MM.1S (cell line): ENCODE measurements around the gene NOD1.

Experiments used
- DNase-seq: peaks from one replicate; pipeline ENCODE4 v3.0.0-alpha.2; 2015
- H2AFZ ChIP-seq: fragments of 300-600 bp; sonication (generic); 2 replicates; pipeline ENCODE4 v1.6.0; 2016; ENCODE audit warnings: antibody characterized with exemption, low read length
- H3F3A ChIP-seq: fragments of 300-600 bp; sonication (generic); 2 replicates; pipeline ENCODE4 v1.6.1; 2016; ENCODE audit warnings: mild to moderate bottlenecking, antibody characterized with exemption, low read length, moderate library complexity, mixed read lengths; ENCODE audit not compliant: insufficient read depth
- H3K27ac ChIP-seq: fragments of 300-600 bp; sonication (generic); 2 replicates; pipeline ENCODE4 v1.5.1; 2016; ENCODE audit warnings: mild to moderate bottlenecking, low read length
- H3K27me3 ChIP-seq: fragments of 300-600 bp; sonication (generic); replicated peaks from 2 replicates; pipeline ENCODE4 v1.6.0; 2016; ENCODE audit warnings: low read length; ENCODE audit not compliant: insufficient read depth
- H3K36me3 ChIP-seq: fragments of 300-600 bp; sonication (generic); replicated peaks from 2 replicates; pipeline ENCODE4 v1.6.1; 2016; ENCODE audit warnings: mild to moderate bottlenecking, low read length, mixed read lengths; ENCODE audit not compliant: insufficient read depth
- H3K4me1 ChIP-seq: fragments of 300-600 bp; sonication (generic); 2 replicates; pipeline ENCODE4 v1.6.1; 2016; ENCODE audit warnings: low read length, mixed read lengths
- H3K4me2 ChIP-seq: fragments of 300-600 bp; sonication (generic); 2 replicates; pipeline ENCODE4 v1.6.0; 2016; ENCODE audit warnings: low read depth, low read length
- H3K4me3 ChIP-seq: fragments of 300-600 bp; sonication (generic); 2 replicates; pipeline ENCODE4 v1.5.1; 2016; ENCODE audit warnings: low read length, mixed read lengths
- H3K79me2 ChIP-seq: fragments of 300-600 bp; sonication (generic); 2 replicates; pipeline ENCODE4 v1.6.1; 2016; ENCODE audit warnings: mixed run types, low read length, mixed read lengths
- H3K9ac ChIP-seq: fragments of 300-600 bp; sonication (generic); 2 replicates; pipeline ENCODE4 v1.6.1; 2016; ENCODE audit warnings: low read length, mixed read lengths
- H3K9me2 ChIP-seq: fragments of 300-600 bp; sonication (generic); replicated peaks from 2 replicates; pipeline ENCODE4 v1.6.1; 2016; ENCODE audit warnings: mild to moderate bottlenecking, low read length, mixed read lengths; ENCODE audit not compliant: insufficient read depth
- H3K9me3 ChIP-seq: fragments of 300-600 bp; sonication (generic); replicated peaks from 2 replicates; pipeline ENCODE4 v1.6.1; 2016; ENCODE audit warnings: mild to moderate bottlenecking, low read length, mixed read lengths; ENCODE audit not compliant: insufficient read depth
- H4K20me1 ChIP-seq: fragments of 300-600 bp; sonication (generic); 2 replicates; pipeline ENCODE4 v1.6.1; 2016; ENCODE audit warnings: mild to moderate bottlenecking, low read length, moderate library complexity, mixed read lengths; ENCODE audit not compliant: insufficient read depth
- CTCF ChIP-seq: fragments of 300-600 bp; sonication (generic); IDR thresholded peaks from 2 replicates; pipeline ENCODE4 v1.5.1; 2016; ENCODE audit warnings: antibody characterized with exemption, low read length, mixed read lengths
- EZH2 ChIP-seq: fragments of 300-600 bp; sonication (generic); optimal IDR thresholded peaks from 2 replicates; pipeline ENCODE3; 2017; ENCODE audit warnings: low read depth, mild to moderate bottlenecking, antibody characterized with exemption, low read length, mixed read lengths
- EZH2phosphoT487 ChIP-seq: fragments of 300-600 bp; sonication (generic); IDR thresholded peaks from 2 replicates; pipeline ENCODE4 v1.6.1; 2018; ENCODE audit warnings: antibody characterized with exemption, low read length

The NOD1 gene

GRCh38 chr7:30467271-30467670 lies 11.3 kb downstream of the NOD1 start:
- Histone ChIP-seq H3F3A (no peaks in the 10 kb centered on the region), H3K4me1 (no peaks in the 10 kb centered on the region)
- no peak for TF ChIP-seq EZH2
- no peak for TF ChIP-seq CTCF
- TF ChIP-seq EZH2phosphoT487: no peak

GRCh38 chr7:30466266-30466665 lies 12.3 kb downstream of the NOD1 start:
- Histone ChIP-seq H3K27me3 (no peaks in the 10 kb centered on the region), H3F3A (no peaks in the 10 kb centered on the region), H3K27ac (no peak overlapping the region), H3K4me3 (no peak overlapping the region), H3K36me3 (no peaks in the 10 kb centered on the region), H3K9ac (no peak overlapping the region), H4K20me1 (no peaks in the 10 kb centered on the region), H3K4me1 (no peaks in the 10 kb centered on the region), H3K9me2 (no peaks in the 10 kb centered on the region), H3K79me2 (no peaks in the 10 kb centered on the region), H2AFZ (no peak overlapping the region), H3K4me2 (no peak overlapping the region), H3K9me3 (no peaks in the 10 kb centered on the region)
- TF ChIP-seq CTCF: no peak
- no peak for TF ChIP-seq EZH2
- DNase-seq: no peak

More at GRCh38 chr7:30467271-30467670, 11.3 kb downstream of the NOD1 start:
- H3K4me3 ChIP-seq: no peak overlapping the region
- DNase-seq: no peak
- no peak overlapping the region for H3K27ac ChIP-seq
- H3K36me3 ChIP-seq: no peaks in the 10 kb centered on the region
- H3K4me2 ChIP-seq: no peak overlapping the region
- no peaks in the 10 kb centered on the region for H3K9me2 ChIP-seq
- no peaks in the 10 kb centered on the region for H3K79me2 ChIP-seq
- H3K9ac ChIP-seq: no peak overlapping the region
- no peaks in the 10 kb centered on the region for H4K20me1 ChIP-seq
- no peak overlapping the region for H2AFZ ChIP-seq
- no peaks in the 10 kb centered on the region for H3K9me3 ChIP-seq
- no peaks in the 10 kb centered on the region for H3K27me3 ChIP-seq

GRCh38 chr7:30465811-30466180 lies 12.8 kb downstream of the NOD1 start:
- Histone ChIP-seq H3K4me2 (no peak overlapping the region), H3K36me3 (no peaks in the 10 kb centered on the region), H3K4me1 (no peaks in the 10 kb centered on the region), H3K27ac (no peak overlapping the region), H4K20me1 (no peaks in the 10 kb centered on the region), H3K9me2 (no peaks in the 10 kb centered on the region), H3K79me2 (no peaks in the 10 kb centered on the region), H3K9ac (no peak overlapping the region), H3K27me3 (no peaks in the 10 kb centered on the region), H2AFZ (no peak overlapping the region), H3F3A (no peaks in the 10 kb centered on the region), H3K4me3 (no peak overlapping the region), H3K9me3 (no peaks in the 10 kb centered on the region)
- DNase-seq: no peak
- TF ChIP-seq EZH2phosphoT487: no peak
- TF ChIP-seq EZH2: no peak

GRCh38 chr7:30465046-30465810 lies 13.4 kb downstream of the NOD1 start:
- no peaks in the 10 kb centered on the region for H3K4me1 ChIP-seq
- no peaks in the 10 kb centered on the region for H3K9me3 ChIP-seq
- H3K27ac ChIP-seq: no peak overlapping the region
- no peak for DNase-seq
- no peaks in the 10 kb centered on the region for H3K36me3 ChIP-seq
- no peaks in the 10 kb centered on the region for H3K79me2 ChIP-seq
- H3K9me2 ChIP-seq: no peaks in the 10 kb centered on the region
- H3K4me2 ChIP-seq: no peak overlapping the region
- TF ChIP-seq EZH2phosphoT487 (no peak), CTCF (no peak), EZH2 (no peak)
- no peak overlapping the region for H3K4me3 ChIP-seq
- no peaks in the 10 kb centered on the region for H3K27me3 ChIP-seq
- no peaks in the 10 kb centered on the region for H3F3A ChIP-seq
- H3K9ac ChIP-seq: no peak overlapping the region
- no peak overlapping the region for H2AFZ ChIP-seq
- no peaks in the 10 kb centered on the region for H4K20me1 ChIP-seq
